ENCODE data around the gene RAD23B. TPM values are rescaled to one million over a fixed set of nuclear protein-coding genes. Genes with fewer than 3 reads are reported as not detected.

Gene RAD23B
- total RNA-seq, 6 experiments from 2014 or later, result 86.9 to 110 (median 99.1) TPM

DNA sequence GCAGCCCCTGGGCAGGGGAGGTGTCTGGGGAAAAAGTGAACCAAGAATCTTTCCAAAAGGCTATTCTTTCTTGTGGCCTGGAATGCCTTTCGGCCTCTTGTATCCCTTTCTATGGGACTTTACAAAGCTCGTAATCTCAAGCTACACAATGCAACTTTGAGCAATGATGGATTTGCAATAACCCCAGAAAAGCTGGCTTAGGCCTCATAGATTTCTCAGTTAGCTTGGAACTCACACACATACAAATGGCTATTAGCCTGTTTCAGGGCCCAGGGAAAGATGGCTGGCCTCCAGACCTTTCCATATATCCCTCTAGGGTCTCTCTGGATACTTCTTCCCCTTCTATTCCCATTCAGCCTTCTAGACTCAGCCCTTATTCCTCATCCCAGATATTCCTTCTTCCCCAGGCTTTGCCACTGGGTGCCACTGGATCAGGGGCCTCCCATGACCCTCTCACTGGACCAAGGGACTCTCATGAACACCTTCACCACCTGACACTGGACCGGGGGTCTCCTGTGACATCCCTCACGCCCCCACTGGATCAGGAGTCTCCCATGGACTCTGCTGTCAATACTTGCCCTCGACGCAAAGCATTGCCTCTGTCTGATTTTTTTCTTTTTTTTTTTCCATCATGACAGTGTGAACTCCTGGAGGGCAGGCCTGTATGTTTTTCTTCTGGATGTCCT, 59.5 kb downstream of the RAD23B start:
- 82% methylated on average over 6 of the region's 6 CpGs for WGBS (ENCODE audit: insufficient coverage, low coverage, low lambda C conversion rate, missing lambda C conversion rate)
- ATAC-seq (no peak), DNase-seq (no peak)
- Histone ChIP-seq H3K36me3 (peaks cover 0 to 4% (median 0%) of the 10 kb centered on the region in 4 donors), H3K4me3 (no peak overlapping the region), H3K9me3 (no peaks in the 10 kb centered on the region), H3K27me3 (no peaks in the 10 kb centered on the region), H3K4me1 (peaks cover 0 to 10% (median 3%) of the 10 kb centered on the region in 4 donors), H3K27ac (no peak overlapping the region)
- intact Hi-C loops (cut with DNase I), result loop anchor here in 1 of 2 donors (5.0 kb wide), 1 partner anchor 105 kb away; no protein-coding TSS in a partner anchor
- TF ChIP-seq, protein P1, sequence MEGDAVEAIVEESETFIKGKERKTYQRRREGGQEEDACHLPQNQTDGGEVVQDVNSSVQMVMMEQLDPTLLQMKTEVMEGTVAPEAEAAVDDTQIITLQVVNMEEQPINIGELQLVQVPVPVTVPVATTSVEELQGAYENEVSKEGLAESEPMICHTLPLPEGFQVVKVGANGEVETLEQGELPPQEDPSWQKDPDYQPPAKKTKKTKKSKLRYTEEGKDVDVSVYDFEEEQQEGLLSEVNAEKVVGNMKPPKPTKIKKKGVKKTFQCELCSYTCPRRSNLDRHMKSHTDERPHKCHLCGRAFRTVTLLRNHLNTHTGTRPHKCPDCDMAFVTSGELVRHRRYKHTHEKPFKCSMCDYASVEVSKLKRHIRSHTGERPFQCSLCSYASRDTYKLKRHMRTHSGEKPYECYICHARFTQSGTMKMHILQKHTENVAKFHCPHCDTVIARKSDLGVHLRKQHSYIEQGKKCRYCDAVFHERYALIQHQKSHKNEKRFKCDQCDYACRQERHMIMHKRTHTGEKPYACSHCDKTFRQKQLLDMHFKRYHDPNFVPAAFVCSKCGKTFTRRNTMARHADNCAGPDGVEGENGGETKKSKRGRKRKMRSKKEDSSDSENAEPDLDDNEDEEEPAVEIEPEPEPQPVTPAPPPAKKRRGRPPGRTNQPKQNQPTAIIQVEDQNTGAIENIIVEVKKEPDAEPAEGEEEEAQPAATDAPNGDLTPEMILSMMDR (IDR thresholded peaks at IDR 0.05), result no peak
- no peak for TF ChIP-seq POLR2A (IDR thresholded peaks at IDR 0.05)

DNA sequence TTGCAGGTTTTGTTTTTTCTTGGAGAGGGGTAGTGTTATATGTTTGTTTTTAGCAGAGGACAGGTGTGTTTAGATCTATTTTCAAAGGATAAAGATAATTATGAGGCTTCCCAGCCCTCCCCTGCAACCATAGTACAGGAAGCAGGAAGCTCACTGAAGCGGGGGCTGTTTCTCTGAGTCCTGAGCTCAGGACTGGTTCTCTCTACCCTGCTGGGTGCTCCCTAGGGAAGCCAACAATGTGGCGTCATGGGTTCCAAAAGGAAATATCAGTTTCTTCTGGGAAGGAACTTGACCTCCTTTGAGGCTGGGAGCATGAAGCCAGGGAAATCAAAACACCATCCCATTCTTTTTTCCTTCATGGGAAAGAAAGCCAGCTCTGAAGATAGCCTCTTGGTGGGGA, 62.2 kb downstream of the RAD23B start:
- H3K4me3 ChIP-seq, result no peak overlapping the region
- no CpG with 5 or more reads among the region's 2 CpGs for WGBS (ENCODE audit: insufficient coverage, low coverage, low lambda C conversion rate, missing lambda C conversion rate)
- DNase-seq (no peak), ATAC-seq (no peak)
- peaks cover 0 to 7% (median 2%) of the 10 kb centered on the region in 4 donors for H3K4me1 ChIP-seq
- intact Hi-C loops (cut with DNase I), result no loop called here
- TF ChIP-seq, protein P1 (IDR thresholded peaks at IDR 0.05), result no peak
- no peak for TF ChIP-seq POLR2A (IDR thresholded peaks at IDR 0.05)
- no peaks in the 10 kb centered on the region for H3K36me3 ChIP-seq
- no peaks in the 10 kb centered on the region for H3K9me3 ChIP-seq
- no peak overlapping the region for H3K27ac ChIP-seq
- H3K27me3 ChIP-seq, result no peaks in the 10 kb centered on the region

DNA sequence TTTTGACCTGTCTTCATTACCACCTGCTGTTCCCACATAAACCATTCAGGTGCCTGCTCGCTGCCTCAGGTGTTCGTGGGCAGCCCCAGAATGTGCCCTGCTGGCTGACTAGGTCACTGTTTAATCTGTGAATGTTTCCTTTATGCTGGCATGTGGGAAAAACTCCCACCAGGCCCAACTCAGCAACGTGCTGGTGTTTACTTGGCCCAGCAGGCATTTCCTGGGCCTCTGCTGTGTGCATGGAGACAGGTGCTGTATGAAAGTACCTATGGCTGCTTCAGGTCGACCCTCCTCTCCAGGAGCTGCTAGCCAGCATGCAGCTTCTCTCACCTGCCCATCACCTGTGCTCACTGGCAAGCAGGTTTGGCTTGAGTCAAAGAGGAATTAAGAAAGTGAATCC, 65.8 kb downstream of the RAD23B start:
- no peak overlapping the region for H3K27ac ChIP-seq
- 40% methylated on average over 4 of the region's 4 CpGs for WGBS (ENCODE audit: insufficient coverage, low coverage, low lambda C conversion rate, missing lambda C conversion rate)
- intact Hi-C loops (cut with DNase I), result no loop called here
- no peaks in the 10 kb centered on the region for H3K4me1 ChIP-seq
- H3K4me3 ChIP-seq, result no peak overlapping the region
- no peaks in the 10 kb centered on the region for H3K9me3 ChIP-seq
- DNase-seq (no peak), ATAC-seq (no peak)
- TF ChIP-seq, protein P1 (IDR thresholded peaks at IDR 0.05), result no peak
- TF ChIP-seq POLR2A (IDR thresholded peaks at IDR 0.05), result no peak
- no peaks in the 10 kb centered on the region for H3K36me3 ChIP-seq
- no peaks in the 10 kb centered on the region for H3K27me3 ChIP-seq

DNA sequence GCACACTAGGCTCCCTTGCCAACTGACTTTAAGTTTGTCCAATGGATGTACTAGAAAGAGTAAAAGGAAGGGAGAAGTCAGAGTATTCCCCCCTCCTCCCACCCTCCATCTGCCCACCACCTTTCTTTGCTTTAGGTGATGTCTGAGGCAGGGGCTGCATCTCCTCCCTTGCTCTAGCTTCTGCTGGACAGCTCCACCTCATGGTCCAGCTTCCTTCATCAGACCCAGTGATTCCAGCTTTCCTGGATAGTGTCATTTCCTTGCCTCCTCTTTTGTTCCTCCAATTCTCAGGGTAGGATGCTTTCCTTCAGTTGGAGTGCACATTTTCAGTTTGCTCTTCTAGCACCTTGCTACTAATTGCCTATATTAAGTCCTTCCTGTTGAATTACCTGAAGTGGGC, 67.4 kb downstream of the RAD23B start:
- no peak for DNase-seq
- no peaks in the 10 kb centered on the region for H3K36me3 ChIP-seq
- ATAC-seq, result no peak
- intact Hi-C loops (cut with DNase I), result no loop called here
- no peaks in the 10 kb centered on the region for H3K4me1 ChIP-seq
- H3K27ac ChIP-seq, result no peak overlapping the region
- H3K4me3 ChIP-seq, result no peak overlapping the region
- no peaks in the 10 kb centered on the region for H3K27me3 ChIP-seq
- no peaks in the 10 kb centered on the region for H3K9me3 ChIP-seq
- no peak for TF ChIP-seq POLR2A (IDR thresholded peaks at IDR 0.05)
- TF ChIP-seq, protein P1 (IDR thresholded peaks at IDR 0.05), result no peak

Data from right lobe of liver (tissue), 6 donors.